ENCODE measurements around the gene TFDP2.

DNA sequence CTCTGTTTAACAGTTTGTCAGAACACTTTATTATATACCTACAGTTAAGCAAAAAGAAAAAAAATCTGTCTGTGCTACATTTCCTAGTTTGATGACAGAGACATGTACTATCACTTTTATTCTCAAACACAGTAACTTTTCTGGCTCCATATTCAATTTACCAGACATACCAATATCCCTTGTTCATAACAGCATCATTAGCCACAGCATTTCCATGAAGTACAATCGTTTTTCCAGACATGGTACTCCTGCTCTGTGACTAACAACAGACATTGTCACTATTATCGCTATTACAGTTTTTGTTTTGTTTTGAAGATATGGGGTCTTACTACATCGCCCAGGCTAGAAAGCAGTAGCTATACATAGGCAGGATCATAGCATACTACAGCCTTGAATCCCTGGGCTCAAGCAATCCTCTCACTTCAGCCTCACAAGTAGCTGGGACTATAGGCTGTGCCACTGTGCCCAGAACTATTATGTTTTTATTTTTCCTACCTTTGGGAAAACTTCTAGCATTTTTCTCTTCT, 14.5 kb downstream of the TFDP2 start:
- TF ChIP-seq, protein P1, sequence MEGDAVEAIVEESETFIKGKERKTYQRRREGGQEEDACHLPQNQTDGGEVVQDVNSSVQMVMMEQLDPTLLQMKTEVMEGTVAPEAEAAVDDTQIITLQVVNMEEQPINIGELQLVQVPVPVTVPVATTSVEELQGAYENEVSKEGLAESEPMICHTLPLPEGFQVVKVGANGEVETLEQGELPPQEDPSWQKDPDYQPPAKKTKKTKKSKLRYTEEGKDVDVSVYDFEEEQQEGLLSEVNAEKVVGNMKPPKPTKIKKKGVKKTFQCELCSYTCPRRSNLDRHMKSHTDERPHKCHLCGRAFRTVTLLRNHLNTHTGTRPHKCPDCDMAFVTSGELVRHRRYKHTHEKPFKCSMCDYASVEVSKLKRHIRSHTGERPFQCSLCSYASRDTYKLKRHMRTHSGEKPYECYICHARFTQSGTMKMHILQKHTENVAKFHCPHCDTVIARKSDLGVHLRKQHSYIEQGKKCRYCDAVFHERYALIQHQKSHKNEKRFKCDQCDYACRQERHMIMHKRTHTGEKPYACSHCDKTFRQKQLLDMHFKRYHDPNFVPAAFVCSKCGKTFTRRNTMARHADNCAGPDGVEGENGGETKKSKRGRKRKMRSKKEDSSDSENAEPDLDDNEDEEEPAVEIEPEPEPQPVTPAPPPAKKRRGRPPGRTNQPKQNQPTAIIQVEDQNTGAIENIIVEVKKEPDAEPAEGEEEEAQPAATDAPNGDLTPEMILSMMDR (IDR thresholded peaks at IDR 0.05; ENCODE audit: low read depth, low read length): no peak
- no peak for TF ChIP-seq EZH2phosphoT487 (IDR thresholded peaks at IDR 0.05; ENCODE audit: low read depth)

All from OCI-LY3 (cell line).